Hematopoietic multipotent progenitor cell treated with erythropoietin and hydrocortisone succinate and interleukin-3 and kit ligand, for 4 days (in vitro differentiated cells): ENCODE data around the gene IPO11.
"Not testable (repeated sequence)": the region's sequence is repeated elsewhere in the genome, so short reads cannot be mapped to it uniquely, and the experiment has no call there.

Experiments
- DNase-seq: peaks from one replicate; pipeline ENCODE4 v3.0.0-alpha.2; 2015

IPO11 gene

DNA sequence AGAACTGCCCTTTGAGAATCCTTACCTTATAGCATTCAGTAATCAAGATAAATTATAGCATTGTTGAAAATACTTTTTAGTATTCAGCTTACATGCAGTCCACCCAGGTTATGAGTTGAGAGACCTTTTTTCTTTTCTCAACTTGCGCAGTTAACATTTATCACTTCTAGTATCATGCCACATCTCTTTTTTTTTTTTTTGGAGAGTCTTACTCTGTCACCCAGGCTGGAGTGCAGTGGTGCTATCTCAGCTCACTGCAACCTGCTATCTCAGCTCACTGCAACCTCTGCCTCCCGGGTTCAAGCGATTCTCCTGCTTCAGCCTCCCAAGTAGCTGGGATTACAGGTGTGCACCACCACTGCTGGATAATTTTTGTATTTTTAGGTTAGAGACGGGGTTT lies 195.1 kb downstream of the IPO11 start:
- no peak for DNase-seq

DNA sequence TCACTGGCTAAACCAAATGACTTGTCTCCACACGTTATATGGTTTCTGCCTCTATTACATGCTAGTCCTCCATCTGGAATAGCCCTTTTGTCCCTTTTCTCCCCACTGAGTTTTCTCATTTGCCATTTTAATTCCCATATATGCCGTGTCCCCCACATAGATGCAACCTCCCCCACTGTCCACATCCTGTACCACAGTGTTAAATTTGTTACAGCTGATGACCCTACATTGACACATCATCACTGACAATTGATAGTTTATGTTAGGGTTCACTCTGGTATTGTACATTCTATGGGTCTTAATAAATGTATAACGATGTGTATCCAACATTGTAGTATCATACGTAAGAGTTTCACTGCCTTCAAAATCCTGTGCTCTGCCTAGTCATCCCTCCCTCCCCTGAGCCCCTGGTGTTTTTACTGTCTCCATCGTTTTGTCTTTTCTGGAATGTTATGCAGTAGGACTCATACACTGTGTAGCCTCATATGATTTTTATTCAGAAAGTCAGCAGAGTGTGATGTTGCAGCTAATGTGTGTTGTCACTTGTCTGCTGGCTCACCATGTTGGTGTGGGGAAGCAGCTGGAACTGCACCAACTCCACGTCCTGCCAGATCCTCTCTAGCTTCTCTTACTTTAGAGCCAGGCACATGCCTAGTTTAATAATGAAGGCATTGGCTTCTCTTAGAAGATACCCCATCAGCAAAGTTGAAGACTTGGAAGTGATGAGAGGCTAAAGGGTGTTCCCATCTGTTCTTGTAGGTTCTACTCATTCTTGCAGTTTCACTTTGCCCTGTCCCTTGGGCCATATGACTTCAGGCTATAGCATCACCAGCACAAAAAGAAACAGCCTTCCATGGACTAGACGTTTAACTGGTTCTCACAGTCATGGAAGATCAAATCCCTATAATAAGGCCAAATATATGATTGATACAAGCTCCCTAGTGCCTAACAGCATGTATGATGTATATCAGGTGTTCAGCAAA lies 196.3 kb downstream of the IPO11 start:
- no peak for DNase-seq

DNA sequence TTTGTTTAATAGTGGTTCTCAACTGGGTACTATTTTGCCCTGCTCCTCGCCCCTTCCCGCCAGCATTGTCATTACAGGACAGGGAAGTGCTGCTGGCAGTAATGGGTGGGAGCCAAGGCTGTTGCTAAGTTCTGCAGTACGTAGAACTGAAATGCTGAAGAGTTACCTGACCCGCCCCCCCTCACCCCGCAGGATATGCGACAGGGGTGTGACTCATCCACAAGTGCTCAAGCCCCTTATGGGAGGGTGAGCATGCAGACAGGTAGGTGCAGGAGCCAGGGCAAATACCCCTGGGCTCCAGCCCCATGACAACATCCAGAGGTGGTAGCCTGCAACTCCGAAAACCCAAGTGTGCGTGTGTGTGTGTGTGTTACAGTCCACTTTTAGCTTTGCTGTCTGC lies 201.8 kb downstream of the IPO11 start:
- no peak for DNase-seq

DNA sequence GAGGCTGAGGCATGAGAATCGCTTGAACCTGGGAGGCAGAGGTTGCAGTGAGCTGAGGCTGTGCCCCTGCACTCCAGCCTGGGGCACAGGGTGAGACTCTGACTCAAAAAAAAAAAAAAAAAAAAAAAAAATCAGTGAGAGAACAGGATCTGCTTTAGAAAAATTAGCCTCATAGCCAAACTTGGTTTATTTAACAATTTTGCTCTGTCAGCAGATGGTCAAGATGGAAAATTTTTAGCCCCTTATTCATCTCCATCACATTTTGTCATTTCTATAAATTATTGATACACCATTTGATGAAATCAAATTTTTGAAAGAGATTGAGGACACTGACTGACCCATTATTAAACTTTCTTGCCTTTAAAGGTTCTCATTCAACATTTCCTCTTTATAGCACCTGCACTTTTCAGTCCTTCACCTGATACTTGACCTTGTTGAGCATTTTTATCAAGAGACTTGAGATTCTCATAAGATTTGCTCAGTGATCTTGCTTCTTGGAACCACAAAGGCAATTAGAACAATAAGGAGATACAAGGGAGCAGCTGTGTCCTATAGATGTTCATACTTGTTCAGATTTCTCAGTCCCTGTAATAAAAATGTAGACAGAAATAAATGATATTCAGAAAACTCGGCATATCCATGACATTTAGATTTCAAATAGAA lies 204.2 kb downstream of the IPO11 start:
- DNase-seq = no peak

DNA sequence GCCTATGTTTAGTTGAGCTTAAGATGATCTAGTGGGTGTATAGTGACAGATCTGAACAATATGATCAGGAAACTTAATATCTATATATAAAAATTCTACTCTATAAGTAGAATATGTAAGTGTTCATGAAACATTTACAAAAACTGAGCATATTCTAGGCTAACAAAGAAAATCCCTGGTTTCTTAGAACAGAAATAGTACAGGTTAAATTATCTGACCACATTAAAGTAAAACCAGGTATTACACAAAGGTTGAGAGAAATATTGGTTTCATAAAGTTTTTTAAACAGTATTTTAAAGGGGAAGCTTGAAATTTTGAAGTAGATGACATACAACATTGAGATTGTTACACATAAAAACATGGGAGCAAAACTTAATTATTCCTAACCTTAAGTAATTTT lies 205.4 kb downstream of the IPO11 start:
- DNase-seq = no peak

DNA sequence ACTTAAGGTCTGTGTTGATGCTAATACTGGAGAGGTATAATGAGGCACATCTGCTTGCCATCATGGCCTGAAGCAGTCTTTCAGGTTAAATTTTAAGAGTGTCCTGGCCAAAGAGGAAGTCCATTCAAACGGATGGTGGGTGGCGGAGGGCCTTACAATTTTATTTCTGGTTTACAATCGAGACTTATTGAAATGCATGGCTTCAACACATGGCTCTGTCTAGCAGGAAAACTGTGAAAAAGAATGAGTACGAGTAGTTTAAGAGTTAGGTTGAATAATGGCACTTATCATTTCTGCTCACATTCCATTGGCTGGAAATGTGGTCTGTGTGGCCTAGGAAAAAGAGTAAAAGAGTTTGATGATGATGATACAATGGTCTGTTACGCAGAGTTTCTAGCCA lies 208.2 kb downstream of the IPO11 start:
- DNase-seq = no peak

DNA sequence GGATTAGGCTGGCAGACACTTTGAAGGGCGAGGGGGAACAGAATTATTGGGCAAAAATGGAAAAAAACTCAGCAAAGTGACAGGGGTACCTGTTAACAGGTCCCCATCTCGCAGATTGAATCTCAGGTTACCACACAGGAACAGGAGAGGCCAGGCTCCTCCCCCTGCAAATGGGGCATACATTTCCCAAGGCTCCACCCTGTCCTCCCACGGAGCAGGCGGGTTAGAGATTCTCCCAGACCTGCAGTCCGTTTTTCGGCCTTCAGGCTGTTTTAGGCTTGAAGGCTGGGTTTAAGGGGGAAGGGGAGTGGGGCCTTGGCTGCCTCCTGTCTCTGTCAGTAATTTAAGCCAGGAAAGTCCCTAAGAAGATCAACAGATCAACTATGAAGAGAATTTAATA lies 208.7 kb downstream of the IPO11 start:
- no peak for DNase-seq

DNA sequence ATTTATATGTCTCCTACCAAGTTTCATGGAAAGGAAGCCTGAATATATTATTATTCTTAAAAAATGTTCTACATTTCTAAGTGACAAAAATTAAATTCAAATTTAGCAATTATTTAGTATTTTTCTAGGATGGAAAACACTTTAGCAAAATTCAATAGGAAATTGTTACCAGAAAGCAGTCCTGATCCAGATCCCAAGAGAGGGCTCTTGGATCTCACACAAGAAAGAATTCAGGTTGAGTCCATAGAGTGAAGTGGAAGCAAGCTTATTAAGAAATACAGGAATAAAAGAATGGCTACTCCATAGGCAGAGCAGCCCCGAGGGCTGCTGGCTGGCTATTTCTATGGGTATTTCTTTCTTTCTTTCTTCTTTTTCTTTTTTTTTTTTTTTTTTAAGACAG lies 210.7 kb downstream of the IPO11 start:
- no peak for DNase-seq

DNA sequence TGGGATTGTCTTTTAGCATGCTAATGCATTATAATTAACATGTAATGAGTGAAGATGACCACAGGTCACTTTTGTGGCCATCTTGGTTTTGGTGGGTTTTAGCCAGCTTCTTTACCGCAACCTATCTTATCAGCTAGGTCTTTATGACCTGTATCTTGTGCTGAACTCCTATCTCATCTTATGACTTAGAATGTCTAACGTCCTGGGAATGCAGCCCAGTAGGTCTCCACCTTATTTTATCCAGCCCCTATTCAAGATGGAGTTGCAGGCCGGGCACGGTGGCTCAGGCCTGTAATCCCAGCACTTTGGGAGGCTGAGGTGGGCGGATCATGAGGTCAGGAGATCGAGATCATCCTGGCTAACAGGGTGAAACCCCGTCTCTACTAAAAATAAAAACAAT lies 211.9 kb downstream of the IPO11 start:
- not testable (repeated sequence) for DNase-seq

DNA sequence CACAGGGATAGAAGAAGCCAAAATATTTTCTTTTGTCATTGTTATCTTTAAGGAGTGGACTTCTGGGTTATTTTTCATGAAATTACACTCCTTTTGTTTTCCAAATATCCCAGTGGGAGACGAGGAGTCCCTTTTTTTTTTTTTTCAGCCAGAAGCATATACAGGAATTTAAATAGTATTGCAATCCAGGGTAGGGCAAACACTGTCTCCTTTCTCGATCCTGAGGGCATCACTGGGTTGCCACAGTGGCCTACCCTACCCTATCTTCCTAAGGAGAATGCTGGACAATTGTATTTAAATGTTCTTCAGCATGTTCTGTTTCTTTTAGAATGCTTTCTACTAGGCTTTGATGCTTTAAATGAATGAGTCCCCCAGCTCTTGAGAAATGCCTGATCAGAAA lies 214.0 kb downstream of the IPO11 start:
- no peak for DNase-seq

DNA sequence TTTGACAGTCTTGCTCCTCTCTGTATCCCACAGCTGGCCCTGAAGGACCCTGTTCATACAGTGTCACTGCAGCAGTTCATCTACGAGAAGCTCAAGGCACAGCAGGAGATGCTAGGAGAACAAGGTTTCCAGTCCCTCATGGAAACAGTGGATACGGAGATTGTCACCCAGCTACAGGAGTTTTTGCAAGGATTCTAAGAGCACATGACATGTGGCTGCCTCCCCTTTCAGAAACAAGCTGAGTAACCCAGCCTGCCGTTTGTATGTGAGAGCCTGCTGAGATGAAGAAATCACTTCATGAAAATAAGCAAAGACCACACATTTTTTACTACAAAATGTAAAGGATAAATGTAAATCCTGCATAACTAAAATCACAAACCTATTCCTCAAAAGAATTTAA lies 214.6 kb downstream of the IPO11 start:
- no peak for DNase-seq

DNA sequence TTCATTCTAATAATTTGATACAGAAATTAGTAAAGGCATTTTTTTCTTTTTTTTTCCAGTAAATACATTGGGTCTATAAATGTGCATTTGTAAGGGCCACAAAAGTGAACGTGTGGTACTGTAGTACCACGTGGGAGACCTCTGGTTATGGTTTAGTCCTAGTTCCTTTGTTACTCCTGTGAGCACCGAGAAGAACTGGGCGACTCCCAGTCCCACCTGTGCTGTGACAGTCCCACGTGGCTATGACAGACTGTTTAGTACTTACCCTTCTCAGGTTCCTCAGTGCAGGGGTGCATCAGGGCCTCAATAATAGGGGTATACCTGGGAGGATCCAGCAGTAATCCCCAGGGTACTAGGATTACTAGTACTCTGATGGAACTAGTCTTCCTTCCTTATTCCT lies 215.3 kb downstream of the IPO11 start:
- DNase-seq = no peak

DNA sequence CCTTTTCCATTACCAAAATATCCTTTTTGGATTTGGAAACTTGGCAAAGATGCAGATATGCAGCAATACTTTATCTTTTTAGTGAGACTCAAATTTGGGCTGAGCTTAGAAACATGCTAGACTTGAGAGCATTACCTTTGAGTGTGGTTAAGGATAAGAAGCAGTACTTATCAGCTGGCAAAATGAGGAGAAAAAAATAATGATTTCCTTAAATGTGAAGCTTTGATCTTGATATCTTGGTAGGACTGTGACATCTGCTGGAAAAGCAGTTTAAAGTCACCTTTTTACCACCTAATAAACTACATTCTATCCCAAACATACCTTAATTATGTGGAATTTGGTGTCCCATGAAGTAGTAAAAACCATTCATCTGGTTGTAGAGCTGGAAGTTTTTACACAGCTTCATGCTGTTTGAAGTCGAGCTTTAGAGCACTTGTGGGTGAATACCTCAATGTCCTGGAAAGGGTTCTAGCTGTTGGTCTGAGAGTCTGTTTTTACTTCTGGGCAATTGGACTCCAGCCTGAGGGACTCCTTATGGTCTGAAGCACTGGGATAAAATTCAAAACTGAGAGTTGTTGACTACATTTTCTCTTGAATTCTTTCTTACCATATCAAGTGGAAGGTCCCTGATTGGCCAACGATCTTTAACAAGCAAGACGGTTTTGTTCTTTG lies 219.5 kb downstream of the IPO11 start:
- DNase-seq = peak; percentile 54

DNA sequence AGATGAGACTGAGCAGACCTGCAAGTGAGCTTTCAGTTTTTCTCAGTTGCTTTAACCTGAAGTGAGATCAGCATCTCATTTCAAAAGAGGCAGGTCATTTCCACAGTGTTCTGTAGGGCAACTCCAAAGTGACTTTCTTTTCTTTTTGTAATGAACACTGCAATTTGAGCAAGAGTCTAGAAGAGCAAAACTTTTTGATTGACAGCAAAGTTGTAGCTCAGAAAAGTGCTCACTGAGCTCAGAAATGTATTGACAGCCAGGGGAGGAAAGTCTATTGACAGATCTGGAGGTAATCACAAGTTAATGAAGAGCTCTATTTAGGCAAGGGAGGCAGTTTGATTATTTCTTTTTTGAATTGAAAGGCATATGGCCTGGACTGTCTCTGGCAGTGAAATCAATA lies 220.7 kb downstream of the IPO11 start:
- no peak for DNase-seq

DNA sequence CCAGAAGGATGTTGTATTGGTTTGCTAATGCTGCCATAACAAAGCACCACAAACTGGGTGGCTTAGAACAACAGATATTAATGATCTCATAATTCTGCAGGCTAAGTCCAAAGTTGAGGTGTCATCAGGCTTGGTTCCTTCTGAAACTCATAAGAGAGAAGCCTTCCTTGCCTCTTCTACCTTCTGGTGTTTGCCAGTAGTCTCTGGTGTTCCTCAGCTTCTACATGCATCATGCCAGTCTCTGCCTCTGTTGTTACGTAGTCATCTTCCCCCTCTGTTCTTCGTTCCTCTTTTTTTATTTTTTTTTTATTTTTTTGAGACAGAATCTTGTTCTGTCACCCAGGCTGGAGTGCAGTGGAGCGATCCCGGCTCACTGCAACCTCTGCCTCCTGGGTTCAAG lies 227.9 kb downstream of the IPO11 start:
- peak; percentile 29 for DNase-seq

DNA sequence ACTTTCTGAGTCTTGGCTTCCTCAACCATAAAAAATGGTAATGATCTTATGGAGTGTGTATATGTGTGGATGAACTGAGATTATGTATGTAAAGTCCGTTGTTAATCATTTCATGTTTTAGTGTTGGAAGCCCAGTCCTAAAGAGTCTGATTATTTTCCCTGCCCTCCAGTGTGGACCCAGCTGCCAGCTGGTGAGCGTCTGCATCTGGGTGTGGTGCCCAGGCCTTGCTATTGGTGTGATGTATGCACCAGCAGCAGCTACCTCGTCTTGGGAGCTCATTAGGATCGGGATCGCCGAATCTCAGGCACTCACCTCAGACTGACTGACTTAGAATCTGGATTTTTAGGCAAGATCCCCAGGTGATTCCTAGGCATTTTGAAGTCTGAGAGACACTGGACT lies 229.9 kb downstream of the IPO11 start:
- DNase-seq = no peak

DNA sequence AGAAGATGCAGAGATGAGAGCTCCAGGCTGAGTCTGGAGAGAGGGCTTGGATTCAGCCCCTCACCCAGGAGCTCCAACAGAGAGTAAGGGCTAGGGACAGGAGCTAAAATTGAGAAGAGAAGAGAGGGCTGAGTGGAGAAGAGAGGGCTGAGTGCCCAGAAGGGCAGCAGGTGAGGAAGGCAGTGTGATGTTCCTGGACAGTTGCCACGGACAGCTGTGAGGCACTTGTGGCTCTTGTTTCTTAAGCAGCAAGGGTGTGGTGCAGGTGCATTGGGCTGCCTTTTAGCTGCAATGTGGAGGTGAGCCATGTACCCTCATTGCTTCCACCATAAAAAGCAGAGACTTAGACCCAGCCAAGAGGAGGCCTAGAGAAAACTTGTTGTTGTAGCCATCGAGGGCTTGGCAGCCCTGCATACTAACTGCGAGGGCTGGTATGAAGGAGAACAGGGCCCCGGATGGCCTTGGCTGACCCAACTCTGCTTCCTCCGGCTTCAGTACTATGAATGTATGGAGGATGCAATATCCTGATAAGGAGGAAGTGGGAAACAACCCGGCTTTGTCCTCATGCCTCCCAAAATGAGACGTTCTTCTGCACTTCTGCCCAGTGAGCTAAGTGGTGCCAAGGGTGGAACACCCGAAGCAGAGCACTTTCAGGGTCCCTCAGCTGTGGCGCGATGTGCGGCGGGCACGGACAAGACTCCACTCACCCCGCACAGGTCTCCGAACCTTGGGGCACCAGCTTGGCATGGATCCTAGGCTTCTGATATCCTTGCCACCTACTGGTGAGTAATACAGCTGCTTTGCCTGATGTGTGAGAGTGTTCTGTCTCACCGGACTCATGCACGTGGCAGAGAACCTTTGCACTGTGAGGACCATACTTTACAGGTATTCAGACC lies 231.2 kb downstream of the IPO11 start:
- DNase-seq = no peak

DNA sequence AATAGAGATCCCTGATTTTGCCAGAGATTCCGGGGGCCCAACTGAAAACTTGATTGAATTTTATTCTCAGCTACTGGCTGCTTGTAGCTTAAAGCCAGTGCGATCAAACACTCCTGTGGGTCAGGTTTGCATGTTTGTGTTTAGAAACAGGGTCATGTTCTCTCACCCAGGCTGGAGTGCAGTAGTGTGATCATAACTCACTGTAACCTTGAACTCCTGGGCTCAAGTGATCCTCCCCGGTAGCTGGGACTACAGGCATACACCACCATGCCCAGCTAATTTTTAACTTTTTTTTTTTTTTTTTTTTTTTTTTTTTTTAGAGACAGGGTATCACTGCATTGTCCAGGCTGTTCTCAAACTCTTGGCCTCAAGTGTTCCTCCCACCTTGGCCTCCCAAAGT lies 232.7 kb downstream of the IPO11 start:
- DNase-seq = no peak

DNA sequence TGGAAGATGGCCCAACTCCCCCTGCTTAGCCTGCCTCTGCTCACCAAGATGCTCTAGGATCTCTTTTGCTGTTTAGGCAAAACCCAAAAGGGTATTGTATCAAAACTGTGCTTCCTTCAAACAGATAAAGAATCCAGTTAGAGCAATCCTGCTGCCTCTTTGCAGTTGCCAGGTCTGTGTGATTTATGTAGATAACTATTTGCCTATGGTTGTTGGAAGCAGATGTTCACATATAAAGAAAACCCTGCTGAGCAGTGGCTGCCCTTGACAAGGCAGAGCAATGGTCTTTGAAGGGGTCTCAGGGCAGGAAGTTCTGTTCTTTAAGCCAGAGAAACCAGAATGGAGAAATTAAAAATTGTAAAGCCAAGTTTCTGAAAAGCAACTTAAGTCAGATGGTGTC lies 234.7 kb downstream of the IPO11 start:
- no peak for DNase-seq

DNA sequence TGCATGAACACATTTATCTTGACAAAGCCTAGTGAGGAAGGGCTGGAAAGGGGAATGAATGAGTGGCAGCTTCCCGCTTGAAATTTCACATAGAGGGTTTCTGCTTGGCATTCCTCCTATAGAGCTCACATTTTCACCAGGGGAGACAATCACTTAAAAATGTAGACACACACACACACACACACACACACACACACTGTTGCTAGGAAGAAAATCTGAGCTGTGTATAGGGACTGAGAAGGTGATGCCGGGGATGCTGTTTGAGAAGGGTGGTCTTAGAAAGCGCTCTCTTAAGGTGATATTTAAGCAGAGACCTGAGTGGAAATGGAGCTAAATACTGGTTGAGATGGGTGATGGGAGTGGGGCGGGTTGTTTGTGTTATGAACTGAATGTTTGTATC lies 236.5 kb downstream of the IPO11 start:
- DNase-seq = no peak

DNA sequence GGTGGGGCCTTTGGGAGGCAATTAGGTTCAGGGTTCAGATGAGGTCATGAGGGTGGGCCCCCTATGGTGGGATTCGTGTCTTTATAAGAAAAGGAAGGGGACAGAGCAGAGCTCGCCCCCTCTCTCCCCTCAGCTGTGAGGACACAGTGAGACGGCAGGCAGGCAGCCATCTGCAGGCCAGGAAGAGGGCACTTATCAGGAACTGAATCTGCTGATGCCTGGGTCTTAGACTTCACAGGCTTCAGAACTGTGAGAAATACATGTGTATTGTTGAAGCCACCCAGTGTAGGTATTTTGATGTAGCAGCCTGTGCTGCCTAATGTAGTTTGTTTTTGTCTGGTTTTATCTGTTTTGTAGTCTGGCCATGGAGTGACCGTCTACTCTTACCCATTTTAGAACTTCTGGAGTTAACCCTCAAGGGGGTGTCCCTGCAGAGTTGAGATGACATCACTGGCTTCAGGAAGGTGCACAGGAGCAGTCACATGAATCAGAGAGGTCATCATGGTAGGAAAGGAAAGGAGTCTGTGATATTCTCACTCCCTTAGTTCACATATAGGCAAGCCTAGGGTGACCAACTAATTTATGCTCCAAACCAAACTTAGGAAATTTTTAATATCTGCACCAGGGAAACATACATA lies 237.0 kb downstream of the IPO11 start:
- peak; percentile 51 for DNase-seq

DNA sequence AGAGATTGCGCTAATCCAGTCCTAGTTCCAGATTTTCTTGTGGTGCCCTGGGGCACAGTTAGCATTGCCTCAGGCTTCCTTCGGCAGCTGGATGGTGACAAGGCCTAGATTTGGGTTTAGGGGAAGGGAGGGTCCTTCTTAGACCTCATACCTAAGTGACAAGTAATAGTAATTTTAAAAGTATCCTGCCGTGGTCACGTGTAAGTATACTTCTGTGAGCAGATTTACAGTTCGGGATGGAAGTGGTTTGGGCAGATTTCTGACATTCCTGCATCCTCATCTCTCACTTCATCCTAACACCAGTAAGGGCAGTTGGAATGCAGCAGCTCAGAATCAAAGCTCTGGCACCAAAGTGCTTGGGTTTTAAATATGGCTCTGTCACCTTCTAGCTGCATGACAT lies 237.6 kb downstream of the IPO11 start:
- DNase-seq = no peak
